Left forelimb (tissue), 1 donor: ENCODE results near the gene VWA5B1.
A peak's percentile ranks its signal among the peaks of the same experiment; 100 is the strongest.

Source experiments
- DNase-seq: peaks from one replicate; pipeline ENCODE4 v3.0.0-alpha.2; 2018; ENCODE audit warnings: low spot score

Gene VWA5B1

GRCh38 chr1:20389571-20389970, 98.9 kb downstream of the VWA5B1 start:
- DNase-seq: peak; percentile 17

- peak; percentile 2 for DNase-seq
These were observed 100.1 kb downstream of the VWA5B1 start for GRCh38 chr1:20390589-20391331.

GRCh38 chr1:20395255-20395654, 104.6 kb downstream of the VWA5B1 start:
- no peak for DNase-seq

GRCh38 chr1:20398744-20399143, 108.1 kb downstream of the VWA5B1 start:
- peak; percentile 12 for DNase-seq

- peak; percentile 45 for DNase-seq
These were observed 108.5 kb downstream of the VWA5B1 start for GRCh38 chr1:20399196-20399595.

GRCh38 chr1:20399606-20400180, 109.0 kb downstream of the VWA5B1 start:
- DNase-seq: no peak

GRCh38 chr1:20400341-20401177, 109.9 kb downstream of the VWA5B1 start:
- no peak for DNase-seq

- DNase-seq: no peak
These were observed 110.8 kb downstream of the VWA5B1 start for GRCh38 chr1:20401405-20402010.

- no peak for DNase-seq
These were observed 112.1 kb downstream of the VWA5B1 start for GRCh38 chr1:20402585-20403422.

- DNase-seq: no peak
These were observed 112.9 kb downstream of the VWA5B1 start for GRCh38 chr1:20403423-20404145.

GRCh38 chr1:20404466-20404865, 113.8 kb downstream of the VWA5B1 start:
- DNase-seq: no peak
